ENCODE data around the gene SIGLECL1.

SIGLECL1 gene

DNA sequence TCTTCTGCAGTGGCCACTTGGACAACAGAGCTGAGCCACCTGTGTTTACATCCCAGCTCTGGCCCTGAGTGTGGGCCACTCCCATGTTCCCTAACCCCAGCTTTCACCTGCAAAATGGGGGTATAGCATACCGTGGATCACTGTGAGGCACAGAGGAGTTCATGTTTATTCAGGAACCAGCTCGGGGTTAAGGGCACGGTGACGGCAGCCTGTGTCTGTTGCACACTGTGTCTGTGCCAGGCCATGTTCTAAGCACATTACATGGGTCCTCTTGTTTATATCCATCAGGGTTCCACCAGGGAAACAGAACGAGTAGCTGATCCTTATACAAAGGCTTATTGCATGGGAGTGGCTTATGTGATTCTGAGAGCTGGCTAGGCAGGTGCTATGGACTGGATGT lies 46.5 kb downstream of the SIGLECL1 start:
- no peak for DNase-seq

DNA sequence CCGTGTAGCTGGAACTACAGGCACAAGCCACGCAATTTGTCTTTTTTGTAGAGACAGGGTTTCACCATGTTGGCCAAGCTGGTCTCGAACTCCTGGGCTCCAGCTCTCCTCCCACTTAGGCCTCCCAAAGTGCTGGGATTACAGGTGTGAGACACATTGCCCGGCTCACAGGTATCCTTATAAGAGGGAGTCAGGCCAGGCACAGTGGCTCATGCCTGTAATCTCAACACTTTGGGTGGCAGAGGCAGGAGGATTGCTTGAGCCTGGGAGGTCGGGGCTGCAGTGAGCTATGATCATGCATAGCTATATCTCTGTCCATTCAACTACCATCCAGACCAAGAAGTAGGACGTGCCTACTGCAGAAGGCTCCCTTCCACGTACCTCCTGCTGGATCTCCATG lies 50.4 kb downstream of the SIGLECL1 start:
- DNase-seq = no peak

DNA sequence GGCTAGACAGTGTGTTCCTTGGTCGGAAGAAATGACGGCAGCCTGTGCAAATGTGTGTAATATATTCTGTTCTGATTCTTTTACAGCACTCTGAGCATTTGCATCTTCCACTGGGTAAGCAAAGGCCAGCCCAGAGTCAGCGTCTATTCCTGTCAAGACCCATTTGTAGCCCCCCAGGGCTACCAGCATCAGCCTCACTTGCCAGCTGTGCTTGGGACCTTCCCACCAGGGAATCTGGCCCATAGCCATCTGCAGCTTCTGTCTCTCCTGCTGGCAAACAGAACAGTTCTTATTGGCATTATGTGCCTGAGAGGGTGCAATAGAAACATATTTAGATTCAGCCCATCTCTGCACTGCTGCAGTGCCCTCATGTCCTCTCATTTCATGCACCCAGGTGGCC lies 54.6 kb downstream of the SIGLECL1 start:
- DNase-seq = no peak

DNA sequence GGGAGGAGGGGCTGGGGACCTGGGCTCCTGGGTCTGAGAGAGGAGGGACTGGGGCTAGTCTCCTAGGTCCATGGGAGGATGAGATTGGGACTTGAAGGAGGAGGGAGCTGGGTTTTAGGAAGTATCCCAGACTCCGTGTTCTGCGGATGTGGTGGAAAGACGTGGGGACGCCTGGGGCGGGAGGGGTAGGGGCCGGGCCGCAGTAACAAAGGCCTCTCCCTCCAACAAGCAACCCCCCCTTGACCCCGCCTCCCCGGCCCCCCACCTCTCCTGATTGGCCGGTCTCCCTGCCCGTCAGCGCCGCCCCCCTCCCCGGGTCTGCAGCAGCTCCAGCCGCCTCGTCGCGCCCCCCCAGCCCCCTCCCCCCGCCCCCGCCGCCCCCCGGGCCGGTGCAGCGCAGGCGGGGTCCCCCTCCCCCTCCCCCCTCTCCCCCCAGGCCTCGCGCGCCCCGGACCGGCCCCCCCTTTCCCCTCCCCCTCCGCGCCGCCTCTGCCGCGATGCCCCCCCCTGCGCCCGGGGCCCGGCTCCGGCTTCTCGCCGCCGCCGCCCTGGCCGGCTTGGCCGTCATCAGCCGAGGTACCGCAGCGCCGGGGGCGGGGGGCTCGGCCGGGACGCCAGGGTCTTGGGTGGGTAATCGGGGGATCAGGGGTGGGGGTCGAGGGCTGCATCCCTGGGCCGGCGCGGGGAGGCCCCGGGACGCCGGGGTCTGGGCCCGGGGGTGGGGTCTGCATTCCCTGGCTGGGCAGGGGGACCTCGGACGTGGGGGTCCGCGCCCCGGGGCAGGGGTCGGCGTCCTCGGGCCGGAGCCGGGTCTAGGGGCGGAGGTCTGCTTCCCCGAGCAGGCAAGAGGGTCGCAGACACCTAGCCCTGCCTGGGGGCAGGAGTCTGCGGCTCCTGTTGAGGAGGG lies 60.7 kb downstream of the SIGLECL1 start, which contains the start of gene IGLON5:
IGLON5 (plus strand) TSS at position 294 of the 907 bp plus-strand sequence; CDS start at position 498, 204 bp downstream.
- DNase-seq = no peak

DNA sequence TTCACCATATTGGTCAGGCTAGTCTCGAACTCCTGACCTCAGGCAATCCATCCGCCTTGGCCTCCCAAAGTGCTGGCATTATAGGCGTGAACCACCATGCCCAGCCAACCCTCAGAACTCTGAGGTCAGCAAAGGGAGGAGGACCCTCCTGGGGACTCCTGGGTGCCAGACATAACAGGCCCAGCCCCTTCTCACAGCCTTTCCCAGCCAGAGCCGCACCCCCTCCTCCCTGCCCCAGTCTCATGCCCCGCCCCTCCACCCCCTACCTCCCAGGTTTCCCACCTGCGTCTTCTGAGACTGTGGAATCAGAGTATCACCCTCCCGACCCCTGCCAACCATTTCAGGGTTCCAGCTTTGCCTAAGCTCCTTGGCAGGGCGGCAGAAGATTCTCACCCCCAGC lies 65.8 kb downstream of the SIGLECL1 start:
- DNase-seq = no peak

DNA sequence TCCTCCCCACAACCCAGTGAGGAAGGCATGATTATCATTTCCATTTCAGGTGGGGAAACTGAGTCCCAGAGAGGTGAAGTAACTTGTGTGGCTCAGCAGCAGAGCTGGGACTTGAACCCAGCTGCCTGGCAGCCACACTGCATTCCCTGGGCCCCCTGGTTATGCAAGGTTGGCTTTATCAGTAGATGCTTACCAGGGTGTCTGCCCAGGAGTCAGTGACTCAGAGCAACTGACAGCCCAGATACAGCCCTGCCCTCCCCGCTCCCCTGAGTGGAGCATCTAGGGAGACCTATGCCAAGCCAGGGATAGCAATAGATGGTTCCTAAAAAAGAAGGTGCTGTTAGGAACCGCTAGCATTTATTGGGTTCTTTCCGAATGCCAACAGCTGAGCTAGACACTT lies 66.5 kb downstream of the SIGLECL1 start:
- no peak for DNase-seq

DNA sequence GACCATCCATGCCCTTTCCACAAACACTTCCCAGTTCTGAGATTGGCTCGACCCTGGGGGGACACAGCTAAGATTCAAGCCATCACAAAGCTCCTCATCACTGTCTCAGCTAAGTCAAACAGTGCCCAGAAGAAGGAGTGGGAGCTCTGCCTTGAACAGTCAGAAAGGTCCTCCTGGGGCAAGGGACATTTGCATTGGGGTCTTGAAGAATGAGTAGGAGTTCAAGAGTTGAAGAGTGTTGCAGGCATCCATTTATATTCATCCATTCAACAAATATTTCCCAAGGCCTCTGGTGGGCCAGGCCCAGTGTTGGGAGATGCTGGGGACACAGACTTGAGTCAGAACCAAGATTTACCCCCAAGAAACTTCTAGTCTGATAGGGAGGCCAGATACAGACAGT lies 67.1 kb downstream of the SIGLECL1 start:
- DNase-seq = no peak
